ENCODE results near the gene FSTL3. TPM values are rescaled to one million over a fixed set of nuclear protein-coding genes. Genes with fewer than 3 reads are reported as not detected.

Gene FSTL3
- total RNA-seq, 1 experiment from 2014 or later = 40.9 TPM

GRCh38 chr19:677201-677600 is 1.0 kb downstream of the FSTL3 start:
- H3K36me3 ChIP-seq (ENCODE audit: low read depth) = no peaks in the 10 kb centered on the region
- H3K9me2 ChIP-seq (ENCODE audit: insufficient read depth) = no peaks in the 10 kb centered on the region
- ChIA-PET CTCF (interaction anchor here (0.9 to 1.0 kb wide), 2 partner anchors 57 to 75 kb away, joined by 3 read pairs; no protein-coding TSS in a partner anchor), POLR2A (ENCODE audit: unreplicated experiment) (interaction anchor here (0.5 to 1.5 kb wide), 11 partner anchors 14 to 592 kb away, joined by 3 to 12 read pairs (median 5); no protein-coding TSS in a partner anchor)
- H2AFZ ChIP-seq = no peak overlapping the region
- H3K79me2 ChIP-seq (ENCODE audit: low read depth) = peaks cover 19% of the 10 kb centered on the region
- H3K9me3 ChIP-seq (ENCODE audit: insufficient read depth, low read depth) = no peaks in the 10 kb centered on the region
- TF ChIP-seq EZH2 (IDR thresholded peaks at IDR 0.05; ENCODE audit: low read depth) (no peak), CTCF (conservative IDR thresholded peaks at IDR 0.05) (no peak)
- peaks cover 30% of the 10 kb centered on the region for H3K4me1 ChIP-seq (replicated peaks; ENCODE audit: insufficient read depth)
- no peaks in the 10 kb centered on the region for H3K27me3 ChIP-seq (ENCODE audit: insufficient read depth, low read depth)
- peak overlapping the region; percentile 72 for H3K4me3 ChIP-seq
- intact Hi-C loops (cut with micrococcal nuclease; ENCODE audit: unreplicated experiment) = loop anchor here (1.0 kb wide), 2 partner anchors 14 to 75 kb away; partner anchors contain the start of gene RNF126
- BruUV-seq (replicated peaks) = no TSS peak
- H3K27ac ChIP-seq = peak overlapping the region; percentile 43; the same call in 1 of the 2 replicates
- H4K20me1 ChIP-seq (ENCODE audit: insufficient read depth) = no peaks in the 10 kb centered on the region
- H3F3A ChIP-seq (ENCODE audit: insufficient read depth, low read depth) = peaks cover 33% of the 10 kb centered on the region
- DNase-seq = peak; percentile 70 to 92
- H3K4me2 ChIP-seq = peak overlapping the region; percentile 95

- Histone ChIP-seq H3K4me1 (replicated peaks; ENCODE audit: insufficient read depth) (peaks cover 30% of the 10 kb centered on the region), H3K9me3 (ENCODE audit: insufficient read depth, low read depth) (no peaks in the 10 kb centered on the region), H3K27ac (peak overlapping the region; percentile 25; the same call in 1 of the 2 replicates), H3K36me3 (ENCODE audit: low read depth) (no peaks in the 10 kb centered on the region), H2AFZ (no peak overlapping the region), H3K79me2 (ENCODE audit: low read depth) (peaks cover 19% of the 10 kb centered on the region), H3K4me2 (peak overlapping the region; percentile 95), H3K27me3 (ENCODE audit: insufficient read depth, low read depth) (no peaks in the 10 kb centered on the region), H3K4me3 (peak overlapping the region; percentile 17; the same call in 1 of the 2 replicates), H3K9me2 (ENCODE audit: insufficient read depth) (no peaks in the 10 kb centered on the region), H4K20me1 (ENCODE audit: insufficient read depth) (no peaks in the 10 kb centered on the region), H3F3A (ENCODE audit: insufficient read depth, low read depth) (peaks cover 33% of the 10 kb centered on the region)
- peak; percentile 54 to 85 for DNase-seq
- TSS peak; percentile 49 for BruUV-seq (replicated peaks)
- TF ChIP-seq CTCF (conservative IDR thresholded peaks at IDR 0.05) (no peak), EZH2 (IDR thresholded peaks at IDR 0.05; ENCODE audit: low read depth) (no peak)
- ChIA-PET POLR2A (ENCODE audit: unreplicated experiment) (interaction anchor here (0.5 to 1.5 kb wide), 8 partner anchors 85 to 592 kb away, joined by 3 to 12 read pairs (median 6); no protein-coding TSS in a partner anchor), CTCF (interaction anchor here (0.9 to 1.0 kb wide), 2 partner anchors 56 to 74 kb away, joined by 3 read pairs; no protein-coding TSS in a partner anchor)
- intact Hi-C loops (cut with micrococcal nuclease; ENCODE audit: unreplicated experiment) = loop anchor here (1.0 kb wide), 2 partner anchors 15 to 74 kb away; partner anchors contain the start of gene RNF126
Observed at GRCh38 chr19:677601-678436, 1.6 kb downstream of the FSTL3 start.

GRCh38 chr19:678791-679388 is 2.7 kb downstream of the FSTL3 start:
- peak overlapping the region; percentile 95 for H3K4me2 ChIP-seq
- H4K20me1 ChIP-seq (ENCODE audit: insufficient read depth) = no peaks in the 10 kb centered on the region
- H3K79me2 ChIP-seq (ENCODE audit: low read depth) = peaks cover 19% of the 10 kb centered on the region
- H2AFZ ChIP-seq = no peak overlapping the region
- H3K9me2 ChIP-seq (ENCODE audit: insufficient read depth) = no peaks in the 10 kb centered on the region
- intact Hi-C loops (cut with micrococcal nuclease; ENCODE audit: unreplicated experiment) = no loop called here
- H3K4me1 ChIP-seq (replicated peaks; ENCODE audit: insufficient read depth) = peaks cover 30% of the 10 kb centered on the region
- H3F3A ChIP-seq (ENCODE audit: insufficient read depth, low read depth) = peaks cover 33% of the 10 kb centered on the region
- H3K27ac ChIP-seq = no peak overlapping the region
- DNase-seq = no peak
- BruUV-seq (replicated peaks) = TSS peak; percentile 65
- H3K4me3 ChIP-seq = peak overlapping the region; percentile 75; the same call in 1 of the 2 replicates
- CTCF ChIA-PET = no interaction called here
- POLR2A ChIA-PET (ENCODE audit: unreplicated experiment) = no interaction called here
- no peaks in the 10 kb centered on the region for H3K36me3 ChIP-seq (ENCODE audit: low read depth)
- no peak for TF ChIP-seq CTCF (conservative IDR thresholded peaks at IDR 0.05)
- TF ChIP-seq EZH2 (IDR thresholded peaks at IDR 0.05; ENCODE audit: low read depth) = no peak
- H3K27me3 ChIP-seq (ENCODE audit: insufficient read depth, low read depth) = no peaks in the 10 kb centered on the region
- H3K9me3 ChIP-seq (ENCODE audit: insufficient read depth, low read depth) = no peaks in the 10 kb centered on the region

Data from PC-9 (cell line).